Prostate gland (tissue), 2 donors: ENCODE results near the gene F3.

ENCODE experiments used
- CTCF ChIP-seq, 4 experiments: fragments of 200-600 bp in 2 of 4; fragments of 450-650 bp in 2 of 4; sonication (generic) in 2 of 4; IDR thresholded peaks; 1 replicate in 3 of 4; 2 replicates in 1 of 4; pipeline ENCODE4 v1.5.1; 2016 to 2019; ENCODE audit warnings: antibody characterized with exemption in 4 of 4, mild to moderate bottlenecking in 2 of 4, moderate library complexity in 2 of 4
- POLR2A ChIP-seq: fragments of 450-650 bp; IDR thresholded peaks from one replicate; pipeline ENCODE4 v1.6.1; 2016; ENCODE audit warnings: antibody characterized with exemption, mild to moderate bottlenecking

- TF ChIP-seq POLR2A (no peak), CTCF (IDR thresholded peaks at IDR 0.05) (no peak)
Observed at GRCh38 chr1:94560333-94560732, 18.8 kb upstream of the F3 start.
